ENCODE data around the gene IDH3A. TPM values are rescaled to one million over a fixed set of nuclear protein-coding genes. Genes with fewer than 3 reads are reported as not detected.
"Not testable (repeated sequence)": the region's sequence is repeated elsewhere in the genome, so short reads cannot be mapped to it uniquely, and the experiment has no call there.

Gene IDH3A
- total and polyA plus RNA-seq, 9 of the 15 experiments (the other 6 are each of a cell fraction or from before 2014, with no cell fraction given) = 37.4 to 249 (median 107) TPM

- TF ChIP-seq, protein P1, sequence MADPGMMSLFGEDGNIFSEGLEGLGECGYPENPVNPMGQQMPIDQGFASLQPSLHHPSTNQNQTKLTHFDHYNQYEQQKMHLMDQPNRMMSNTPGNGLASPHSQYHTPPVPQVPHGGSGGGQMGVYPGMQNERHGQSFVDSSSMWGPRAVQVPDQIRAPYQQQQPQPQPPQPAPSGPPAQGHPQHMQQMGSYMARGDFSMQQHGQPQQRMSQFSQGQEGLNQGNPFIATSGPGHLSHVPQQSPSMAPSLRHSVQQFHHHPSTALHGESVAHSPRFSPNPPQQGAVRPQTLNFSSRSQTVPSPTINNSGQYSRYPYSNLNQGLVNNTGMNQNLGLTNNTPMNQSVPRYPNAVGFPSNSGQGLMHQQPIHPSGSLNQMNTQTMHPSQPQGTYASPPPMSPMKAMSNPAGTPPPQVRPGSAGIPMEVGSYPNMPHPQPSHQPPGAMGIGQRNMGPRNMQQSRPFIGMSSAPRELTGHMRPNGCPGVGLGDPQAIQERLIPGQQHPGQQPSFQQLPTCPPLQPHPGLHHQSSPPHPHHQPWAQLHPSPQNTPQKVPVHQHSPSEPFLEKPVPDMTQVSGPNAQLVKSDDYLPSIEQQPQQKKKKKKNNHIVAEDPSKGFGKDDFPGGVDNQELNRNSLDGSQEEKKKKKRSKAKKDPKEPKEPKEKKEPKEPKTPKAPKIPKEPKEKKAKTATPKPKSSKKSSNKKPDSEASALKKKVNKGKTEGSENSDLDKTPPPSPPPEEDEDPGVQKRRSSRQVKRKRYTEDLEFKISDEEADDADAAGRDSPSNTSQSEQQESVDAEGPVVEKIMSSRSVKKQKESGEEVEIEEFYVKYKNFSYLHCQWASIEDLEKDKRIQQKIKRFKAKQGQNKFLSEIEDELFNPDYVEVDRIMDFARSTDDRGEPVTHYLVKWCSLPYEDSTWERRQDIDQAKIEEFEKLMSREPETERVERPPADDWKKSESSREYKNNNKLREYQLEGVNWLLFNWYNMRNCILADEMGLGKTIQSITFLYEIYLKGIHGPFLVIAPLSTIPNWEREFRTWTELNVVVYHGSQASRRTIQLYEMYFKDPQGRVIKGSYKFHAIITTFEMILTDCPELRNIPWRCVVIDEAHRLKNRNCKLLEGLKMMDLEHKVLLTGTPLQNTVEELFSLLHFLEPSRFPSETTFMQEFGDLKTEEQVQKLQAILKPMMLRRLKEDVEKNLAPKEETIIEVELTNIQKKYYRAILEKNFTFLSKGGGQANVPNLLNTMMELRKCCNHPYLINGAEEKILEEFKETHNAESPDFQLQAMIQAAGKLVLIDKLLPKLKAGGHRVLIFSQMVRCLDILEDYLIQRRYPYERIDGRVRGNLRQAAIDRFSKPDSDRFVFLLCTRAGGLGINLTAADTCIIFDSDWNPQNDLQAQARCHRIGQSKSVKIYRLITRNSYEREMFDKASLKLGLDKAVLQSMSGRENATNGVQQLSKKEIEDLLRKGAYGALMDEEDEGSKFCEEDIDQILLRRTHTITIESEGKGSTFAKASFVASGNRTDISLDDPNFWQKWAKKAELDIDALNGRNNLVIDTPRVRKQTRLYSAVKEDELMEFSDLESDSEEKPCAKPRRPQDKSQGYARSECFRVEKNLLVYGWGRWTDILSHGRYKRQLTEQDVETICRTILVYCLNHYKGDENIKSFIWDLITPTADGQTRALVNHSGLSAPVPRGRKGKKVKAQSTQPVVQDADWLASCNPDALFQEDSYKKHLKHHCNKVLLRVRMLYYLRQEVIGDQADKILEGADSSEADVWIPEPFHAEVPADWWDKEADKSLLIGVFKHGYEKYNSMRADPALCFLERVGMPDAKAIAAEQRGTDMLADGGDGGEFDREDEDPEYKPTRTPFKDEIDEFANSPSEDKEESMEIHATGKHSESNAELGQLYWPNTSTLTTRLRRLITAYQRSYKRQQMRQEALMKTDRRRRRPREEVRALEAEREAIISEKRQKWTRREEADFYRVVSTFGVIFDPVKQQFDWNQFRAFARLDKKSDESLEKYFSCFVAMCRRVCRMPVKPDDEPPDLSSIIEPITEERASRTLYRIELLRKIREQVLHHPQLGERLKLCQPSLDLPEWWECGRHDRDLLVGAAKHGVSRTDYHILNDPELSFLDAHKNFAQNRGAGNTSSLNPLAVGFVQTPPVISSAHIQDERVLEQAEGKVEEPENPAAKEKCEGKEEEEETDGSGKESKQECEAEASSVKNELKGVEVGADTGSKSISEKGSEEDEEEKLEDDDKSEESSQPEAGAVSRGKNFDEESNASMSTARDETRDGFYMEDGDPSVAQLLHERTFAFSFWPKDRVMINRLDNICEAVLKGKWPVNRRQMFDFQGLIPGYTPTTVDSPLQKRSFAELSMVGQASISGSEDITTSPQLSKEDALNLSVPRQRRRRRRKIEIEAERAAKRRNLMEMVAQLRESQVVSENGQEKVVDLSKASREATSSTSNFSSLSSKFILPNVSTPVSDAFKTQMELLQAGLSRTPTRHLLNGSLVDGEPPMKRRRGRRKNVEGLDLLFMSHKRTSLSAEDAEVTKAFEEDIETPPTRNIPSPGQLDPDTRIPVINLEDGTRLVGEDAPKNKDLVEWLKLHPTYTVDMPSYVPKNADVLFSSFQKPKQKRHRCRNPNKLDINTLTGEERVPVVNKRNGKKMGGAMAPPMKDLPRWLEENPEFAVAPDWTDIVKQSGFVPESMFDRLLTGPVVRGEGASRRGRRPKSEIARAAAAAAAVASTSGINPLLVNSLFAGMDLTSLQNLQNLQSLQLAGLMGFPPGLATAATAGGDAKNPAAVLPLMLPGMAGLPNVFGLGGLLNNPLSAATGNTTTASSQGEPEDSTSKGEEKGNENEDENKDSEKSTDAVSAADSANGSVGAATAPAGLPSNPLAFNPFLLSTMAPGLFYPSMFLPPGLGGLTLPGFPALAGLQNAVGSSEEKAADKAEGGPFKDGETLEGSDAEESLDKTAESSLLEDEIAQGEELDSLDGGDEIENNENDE (IDR thresholded peaks at IDR 0.05; ENCODE audit: low read depth, low read length) = no peak
- TF ChIP-seq NFIC (IDR thresholded peaks at IDR 0.05) (peak; percentile 7; the same call in 1 of the 2 replicates), PHF21A (IDR thresholded peaks at IDR 0.05; ENCODE audit: borderline replicate concordance, low read depth) (0 out of 2 replicates have a peak, but pooled peaks have one; percentile 28), ESRRA (IDR thresholded peaks at IDR 0.05; ENCODE audit: borderline replicate concordance, low read depth) (peak; percentile 69), KDM1A (IDR thresholded peaks at IDR 0.05) (peak; percentile 74 to 85; a peak in 3 of 4 replicates), ZNF785 (CRISPR knock-in tag; IDR thresholded peaks at IDR 0.05) (no peak), CTBP1 (IDR thresholded peaks at IDR 0.05; ENCODE audit: borderline replicate concordance) (0 out of 2 replicates have a peak, but pooled peaks have one; percentile 22), TRIM24 (IDR thresholded peaks at IDR 0.05) (no peak)
These were observed 916 bp downstream of the IDH3A start (continued) for GRCh38 chr15:78149805-78150751.

- H3K27ac ChIP-seq (ENCODE audit: extremely low read depth, low read depth, low read length); intact Hi-C loops (cut with micrococcal nuclease); H2AFZ ChIP-seq (ENCODE audit: low read depth, low read length); BruUV-seq (replicated peaks); CTCF ChIA-PET (ENCODE audit: low intra/inter-chr PET ratio); FAIRE-seq; ATAC-seq; H3K4me2 ChIP-seq (ENCODE audit: insufficient read depth, low read length); H3K9me1 ChIP-seq (ENCODE audit: control insufficient read depth, insufficient read depth, low read length); H3K4me3 ChIP-seq; H3K27me3 ChIP-seq (ENCODE audit: control insufficient read depth in 2 of 2, insufficient read depth in 2 of 2, low read length in 2 of 2); H3K9ac ChIP-seq (ENCODE audit: insufficient read depth in 1 of 2, low read depth in 2 of 2, low read length in 2 of 2); H4K20me1 ChIP-seq (replicated peaks; ENCODE audit: control insufficient read depth, insufficient read depth, low read length); in situ Hi-C loops (cut with MboI); POLR2A ChIA-PET; H3K9me3 ChIP-seq (replicated peaks; ENCODE audit: control insufficient read depth, insufficient read depth, low read depth, low read length); DNase-seq (ENCODE audit: extremely low read depth in 1 of 4, low spot score in 3 of 4): not testable (repeated sequence)
- peaks cover 39% of the 10 kb centered on the region for H3K79me2 ChIP-seq (ENCODE audit: control insufficient read depth, insufficient read depth, low read length)
- peaks cover 28% of the 10 kb centered on the region; the same call in 1 of the 3 replicates for H3K36me3 ChIP-seq (ENCODE audit: control insufficient read depth, insufficient read depth, low read length)
- peaks cover 20 to 23% of the 10 kb centered on the region in 2 experiments; a peak in 4 of 5 replicates for H3K4me1 ChIP-seq (replicated peaks in 1 of 2; ENCODE audit: control insufficient read depth in 2 of 2, insufficient read depth in 2 of 2, low read length in 2 of 2)
- WGBS (ENCODE audit: insufficient coverage, low coverage, missing lambda C conversion rate) = 87% methylated on average over 5 of the region's 8 CpGs
These were observed 1.9 kb downstream of the IDH3A start for GRCh38 chr15:78151075-78151474.
